Hepatocyte (in vitro differentiated cells): ENCODE results near the gene RO60. TPM values are rescaled to one million over a fixed set of nuclear protein-coding genes. Genes with fewer than 3 reads are reported as not detected.

ENCODE experiments used
- DNase-seq: peaks from one replicate; pipeline ENCODE4 v3.0.0-alpha.2; 2016; ENCODE audit warnings: low spot score
- H2AFZ ChIP-seq: fragments of 200-600 bp; sonication (generic); 2 replicates; pipeline ENCODE4 v1.6.0; 2016; ENCODE audit warnings: antibody characterized with exemption, mild to moderate bottlenecking
- H3K27ac ChIP-seq: fragments of 200-600 bp; sonication (generic); 2 replicates; pipeline ENCODE4 v1.5.1; 2016; ENCODE audit warnings: mild to moderate bottlenecking
- H3K27me3 ChIP-seq: fragments of 200-600 bp; sonication (generic); 2 replicates; pipeline ENCODE4 v1.6.1; 2016
- H3K36me3 ChIP-seq: fragments of 200-600 bp; sonication (generic); replicated peaks from 2 replicates; pipeline ENCODE4 v1.5.1; 2016; ENCODE audit warnings: low read depth; ENCODE audit not compliant: insufficient read depth
- H3K4me1 ChIP-seq: fragments of 200-600 bp; sonication (generic); 2 replicates; pipeline ENCODE4 v1.5.1; 2016; ENCODE audit warnings: mild to moderate bottlenecking, moderate library complexity; ENCODE audit not compliant: insufficient read depth
- H3K4me2 ChIP-seq: fragments of 200-600 bp; sonication (generic); 2 replicates; pipeline ENCODE4 v1.6.0; 2016
- H3K4me3 ChIP-seq: fragments of 200-600 bp; sonication (generic); 2 replicates; pipeline ENCODE4 v1.5.1; 2016; ENCODE audit warnings: mild to moderate bottlenecking
- H3K79me2 ChIP-seq: fragments of 200-600 bp; sonication (generic); 2 replicates; pipeline ENCODE4 v1.6.0; 2017; ENCODE audit warnings: mild to moderate bottlenecking
- H3K9me2 ChIP-seq: fragments of 200-600 bp; sonication (generic); replicated peaks from 2 replicates; pipeline ENCODE4 v1.6.0; 2017; ENCODE audit warnings: mild to moderate bottlenecking; ENCODE audit not compliant: insufficient read depth
- H3K9me3 ChIP-seq: fragments of 200-600 bp; sonication (generic); 2 replicates; pipeline ENCODE4 v1.5.1; 2016; ENCODE audit warnings: low read depth, mild to moderate bottlenecking
- H4K20me1 ChIP-seq: fragments of 200-600 bp; sonication (generic); 2 replicates; pipeline ENCODE4 v1.6.0; 2016; ENCODE audit warnings: mild to moderate bottlenecking; ENCODE audit not compliant: insufficient read depth, poor library complexity, severe bottlenecking
- EZH2 ChIP-seq: fragments of 200-600 bp; sonication (generic); IDR thresholded peaks from 2 replicates; pipeline ENCODE4 v1.6.1; 2016; ENCODE audit warnings: antibody characterized with exemption, mild to moderate bottlenecking, borderline replicate concordance
- EZH2phosphoT487 ChIP-seq: fragments of 200-600 bp; sonication (generic); IDR thresholded peaks from one replicate; pipeline ENCODE4 v1.6.1; 2018; ENCODE audit warnings: antibody characterized with exemption, mild to moderate bottlenecking, low read depth, moderate library complexity; ENCODE audit not compliant: unreplicated experiment, severe bottlenecking
- WGBS: methylation state at CpG from one replicate; pipeline ENCODE4 v1.1.6; 2016; ENCODE audit warnings: low lambda C conversion rate; ENCODE audit errors: missing lambda C conversion rate; 5-methylcytosine and 5-hydroxymethylcytosine counted together
- polyA plus RNA-seq: library from polyadenylated mRNA; unstranded; fragments of >200 nt; fragmentation: Nextera tagmentation; extraction: Ambion mirVana; gene quantifications from 2 replicates; pipeline ENCODE4 v1.2.1, GENCODE V29; 2016
- total RNA-seq: library from RNA; depleted of rRNA; stranded (reverse); fragments of >200 nt; gene quantifications from 2 replicates; pipeline ENCODE4 v1.2.3, GENCODE V29; 2014
- TF ChIP-seq, protein P1 (sequence below): fragments of 200-600 bp; sonication (generic); IDR thresholded peaks from 2 replicates; pipeline ENCODE4 v1.5.1; 2016; ENCODE audit warnings: antibody characterized with exemption, mild to moderate bottlenecking; ENCODE audit not compliant: poor library complexity

RO60 gene
- total and polyA plus RNA-seq, 2 experiments from 2014 or later = 89.1 to 89.2 TPM

GRCh38 chr1:193033610-193034009, 25.8 kb upstream of the RO60 start:
- H3K36me3 ChIP-seq = no peaks in the 10 kb centered on the region
- no peaks in the 10 kb centered on the region for H4K20me1 ChIP-seq
- TF ChIP-seq EZH2phosphoT487 (no peak), EZH2 (no peak)
- TF ChIP-seq, protein P1, sequence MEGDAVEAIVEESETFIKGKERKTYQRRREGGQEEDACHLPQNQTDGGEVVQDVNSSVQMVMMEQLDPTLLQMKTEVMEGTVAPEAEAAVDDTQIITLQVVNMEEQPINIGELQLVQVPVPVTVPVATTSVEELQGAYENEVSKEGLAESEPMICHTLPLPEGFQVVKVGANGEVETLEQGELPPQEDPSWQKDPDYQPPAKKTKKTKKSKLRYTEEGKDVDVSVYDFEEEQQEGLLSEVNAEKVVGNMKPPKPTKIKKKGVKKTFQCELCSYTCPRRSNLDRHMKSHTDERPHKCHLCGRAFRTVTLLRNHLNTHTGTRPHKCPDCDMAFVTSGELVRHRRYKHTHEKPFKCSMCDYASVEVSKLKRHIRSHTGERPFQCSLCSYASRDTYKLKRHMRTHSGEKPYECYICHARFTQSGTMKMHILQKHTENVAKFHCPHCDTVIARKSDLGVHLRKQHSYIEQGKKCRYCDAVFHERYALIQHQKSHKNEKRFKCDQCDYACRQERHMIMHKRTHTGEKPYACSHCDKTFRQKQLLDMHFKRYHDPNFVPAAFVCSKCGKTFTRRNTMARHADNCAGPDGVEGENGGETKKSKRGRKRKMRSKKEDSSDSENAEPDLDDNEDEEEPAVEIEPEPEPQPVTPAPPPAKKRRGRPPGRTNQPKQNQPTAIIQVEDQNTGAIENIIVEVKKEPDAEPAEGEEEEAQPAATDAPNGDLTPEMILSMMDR = no peak
- no peaks in the 10 kb centered on the region for H3K9me3 ChIP-seq
- H2AFZ ChIP-seq = no peak overlapping the region
- H3K9me2 ChIP-seq = no peaks in the 10 kb centered on the region
- no peaks in the 10 kb centered on the region for H3K4me1 ChIP-seq
- peaks cover 44% of the 10 kb centered on the region for H3K79me2 ChIP-seq
- H3K27me3 ChIP-seq = no peaks in the 10 kb centered on the region
- DNase-seq = no peak
- no peak overlapping the region for H3K27ac ChIP-seq
- no peak overlapping the region for H3K4me2 ChIP-seq
- no peak overlapping the region for H3K4me3 ChIP-seq

DNA sequence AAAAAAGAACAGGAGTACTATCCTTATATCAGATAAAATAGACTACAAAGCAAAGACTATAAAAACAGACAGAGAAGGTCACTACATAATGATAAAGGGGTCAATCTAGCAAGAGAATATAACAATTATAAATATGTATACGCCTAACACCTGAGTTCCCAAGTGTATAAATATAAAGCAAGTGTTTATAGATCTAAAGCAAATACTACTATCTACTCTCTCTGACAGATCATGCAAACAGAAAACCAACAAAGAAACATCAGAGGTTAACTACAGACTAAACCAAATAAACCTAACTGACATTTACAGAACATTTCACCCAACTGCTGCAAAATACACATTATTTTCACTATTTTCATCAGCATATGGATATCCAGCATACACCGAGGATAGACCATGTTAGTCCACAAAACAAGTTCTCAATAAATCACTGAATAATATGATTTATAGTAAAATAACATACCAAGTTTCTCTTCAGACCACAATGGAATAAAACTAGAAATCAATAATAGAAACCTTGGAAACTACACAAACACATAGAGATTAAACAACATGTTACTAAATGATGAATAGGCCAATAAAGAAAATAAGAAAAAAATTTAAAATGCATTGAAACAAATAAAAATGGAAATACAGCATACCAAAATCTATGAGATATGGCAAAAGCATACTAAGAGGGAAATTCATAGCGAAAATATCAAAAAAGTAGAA, 22.9 kb upstream of the RO60 start:
- Histone ChIP-seq H4K20me1 (no peaks in the 10 kb centered on the region), H3K4me1 (no peaks in the 10 kb centered on the region), H3K36me3 (no peaks in the 10 kb centered on the region), H3K27ac (no peak overlapping the region), H3K4me2 (no peak overlapping the region), H3K27me3 (no peaks in the 10 kb centered on the region), H3K9me2 (no peaks in the 10 kb centered on the region), H2AFZ (no peak overlapping the region), H3K4me3 (no peak overlapping the region), H3K9me3 (no peaks in the 10 kb centered on the region), H3K79me2 (peaks cover 43% of the 10 kb centered on the region)
- WGBS = 77% methylated on average over 3 of the region's 3 CpGs
- DNase-seq = no peak
- TF ChIP-seq, protein P1 = no peak
- no peak for TF ChIP-seq EZH2
- no peak for TF ChIP-seq EZH2phosphoT487

GRCh38 chr1:193040011-193040410, 19.4 kb upstream of the RO60 start:
- Histone ChIP-seq H3K9me2 (no peaks in the 10 kb centered on the region), H2AFZ (no peak overlapping the region), H3K4me3 (no peak overlapping the region), H3K9me3 (no peaks in the 10 kb centered on the region), H3K4me1 (no peaks in the 10 kb centered on the region), H3K79me2 (peaks cover 22% of the 10 kb centered on the region), H3K27me3 (no peaks in the 10 kb centered on the region), H3K36me3 (no peaks in the 10 kb centered on the region), H4K20me1 (no peaks in the 10 kb centered on the region), H3K4me2 (no peak overlapping the region), H3K27ac (no peak overlapping the region)
- no peak for DNase-seq
- 88% methylated on average over 3 of the region's 3 CpGs for WGBS
- TF ChIP-seq, protein P1 = no peak
- TF ChIP-seq EZH2phosphoT487 = no peak
- TF ChIP-seq EZH2 = no peak
